ENCODE data around the gene CARF. TPM values are rescaled to one million over a fixed set of nuclear protein-coding genes. Genes with fewer than 3 reads are reported as not detected.
"Not testable (repeated sequence)": the region's sequence is repeated elsewhere in the genome, so short reads cannot be mapped to it uniquely, and the experiment has no call there.

CARF gene
- total and polyA plus RNA-seq, 2 of the 13 experiments (the other 11 are each of a cell fraction or from before 2014, with no cell fraction given): 3.0 to 5.4 TPM

DNA sequence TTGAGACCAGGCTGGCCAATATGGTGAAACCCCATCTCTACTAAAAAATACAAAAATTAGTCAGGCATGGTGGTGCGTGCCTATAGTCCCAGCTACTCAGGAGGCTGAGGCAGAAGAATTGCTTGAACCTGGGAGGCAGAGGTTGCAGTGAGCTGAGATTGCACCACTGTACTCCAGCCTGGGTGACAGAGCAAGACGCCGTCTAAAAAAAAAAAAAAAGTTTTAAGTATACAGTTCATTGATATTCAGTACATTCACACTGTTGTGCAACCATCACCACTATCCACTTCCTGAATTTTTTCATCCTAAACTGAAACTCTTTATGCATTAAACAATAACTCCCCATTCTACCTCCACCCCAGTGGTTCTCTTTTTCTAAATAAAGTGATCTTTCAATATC, 85.0 kb downstream of the CARF start:
- intact Hi-C loops (cut with micrococcal nuclease; ENCODE audit: unreplicated experiment); H2AFZ ChIP-seq (ENCODE audit: low read length); H3K36me3 ChIP-seq (replicated peaks in 1 of 2; ENCODE audit: control insufficient read depth in 1 of 2, insufficient read depth in 2 of 2, low read length in 2 of 2); CTCF ChIA-PET (ENCODE audit: low intra/inter-chr PET ratio, low total read pairs); ATAC-seq; FAIRE-seq; DNase-seq (ENCODE audit: low spot score); H3K9ac ChIP-seq (ENCODE audit: insufficient read depth, low read depth, low read length); H3K27me3 ChIP-seq (ENCODE audit: control insufficient read depth in 1 of 2, insufficient read depth in 2 of 2, low read length in 2 of 2); H3K79me2 ChIP-seq (ENCODE audit: insufficient read depth, low read length); H3K4me3 ChIP-seq (replicated peaks in 1 of 3; ENCODE audit: insufficient read depth in 1 of 3, low read depth in 2 of 3, low read length in 3 of 3); H3K9me3 ChIP-seq (ENCODE audit: low read length); in situ Hi-C loops (cut with HindIII; ENCODE audit: extremely low pct_ligation_motif_present, low pct_unique_long_range_greater_than_20kb); H3K4me1 ChIP-seq (ENCODE audit: insufficient read depth, low read length); H3K27ac ChIP-seq (ENCODE audit: extremely low read length, insufficient read depth, low read length); H4K20me1 ChIP-seq (ENCODE audit: insufficient read depth, low read length); BruUV-seq (replicated peaks); H3K4me2 ChIP-seq (ENCODE audit: low read depth, low read length); POLR2A ChIA-PET: not testable (repeated sequence)
- TF ChIP-seq CEBPB (IDR thresholded peaks at IDR 0.05; ENCODE audit: borderline replicate concordance, low read depth, low read length): peak; percentile 46; the same call in 1 of the 2 replicates
- 19% methylated on average over 3 of the region's 3 CpGs for WGBS (ENCODE audit: low lambda C conversion rate)

DNA sequence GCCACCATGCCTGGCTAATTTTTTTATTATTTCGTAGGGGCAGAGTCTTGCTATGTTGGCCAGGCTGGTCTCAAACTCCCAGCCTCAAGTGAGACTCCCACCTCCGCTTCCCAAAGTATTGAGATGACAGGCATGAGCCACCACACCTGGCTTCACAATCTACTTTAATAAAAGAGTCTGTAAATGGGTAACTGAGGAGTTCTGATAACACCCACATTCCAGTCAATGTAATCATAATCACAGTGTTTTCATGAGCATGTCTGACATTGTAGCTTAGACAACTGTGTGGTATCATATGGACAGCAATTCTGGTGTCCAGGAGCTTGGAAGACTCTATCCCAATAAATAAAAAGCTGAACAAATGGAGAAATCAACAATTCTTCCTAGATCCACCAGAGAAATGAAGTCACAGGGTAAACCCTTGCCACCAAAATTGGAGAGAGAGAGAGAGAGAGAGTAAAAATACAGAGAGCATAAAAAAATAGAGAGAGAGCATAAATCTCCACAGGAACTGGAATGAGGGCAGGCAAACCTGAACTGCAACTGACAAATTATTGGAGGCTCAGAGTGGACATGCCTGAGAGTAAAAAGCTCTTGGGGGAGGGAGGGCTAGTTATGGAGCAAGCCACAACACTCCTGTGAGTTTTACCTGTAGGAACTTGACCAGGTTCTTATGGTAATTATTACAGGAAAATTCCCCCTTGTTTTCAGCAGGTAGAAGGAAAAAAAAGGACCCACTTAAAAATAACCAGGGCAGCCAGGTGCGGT, 90.2 kb downstream of the CARF start:
- H3K79me2 ChIP-seq (ENCODE audit: insufficient read depth, low read length): no peaks in the 10 kb centered on the region
- ATAC-seq (0 out of 3 replicates have a peak, but pooled peaks have one; percentile 48), FAIRE-seq (no peak), DNase-seq (ENCODE audit: low spot score) (no peak)
- CTCF ChIA-PET (ENCODE audit: low intra/inter-chr PET ratio, low total read pairs): no interaction called here
- in situ Hi-C loops (cut with HindIII; ENCODE audit: extremely low pct_ligation_motif_present, low pct_unique_long_range_greater_than_20kb) (no loop called here), intact Hi-C loops (cut with micrococcal nuclease; ENCODE audit: unreplicated experiment) (no loop called here)
- no peaks in the 10 kb centered on the region for H3K9me3 ChIP-seq (ENCODE audit: low read length)
- H3K4me1 ChIP-seq (ENCODE audit: insufficient read depth, low read length): peaks cover 13% of the 10 kb centered on the region; the same call in 1 of the 2 replicates
- POLR2A ChIA-PET: interaction anchor here (2.0 kb wide), 1 partner anchor 12 kb away, joined by 9 read pairs; the partner anchor contains the start of gene NBEAL1
- TF ChIP-seq ZNF121 (CRISPR knock-in tag; IDR thresholded peaks at IDR 0.05): 0 out of 2 replicates have a peak, but pooled peaks have one; percentile 35
- TF ChIP-seq CENPT (CRISPR knock-in tag; IDR thresholded peaks at IDR 0.05; ENCODE audit: low read depth): no peak
- TF ChIP-seq, protein P1, sequence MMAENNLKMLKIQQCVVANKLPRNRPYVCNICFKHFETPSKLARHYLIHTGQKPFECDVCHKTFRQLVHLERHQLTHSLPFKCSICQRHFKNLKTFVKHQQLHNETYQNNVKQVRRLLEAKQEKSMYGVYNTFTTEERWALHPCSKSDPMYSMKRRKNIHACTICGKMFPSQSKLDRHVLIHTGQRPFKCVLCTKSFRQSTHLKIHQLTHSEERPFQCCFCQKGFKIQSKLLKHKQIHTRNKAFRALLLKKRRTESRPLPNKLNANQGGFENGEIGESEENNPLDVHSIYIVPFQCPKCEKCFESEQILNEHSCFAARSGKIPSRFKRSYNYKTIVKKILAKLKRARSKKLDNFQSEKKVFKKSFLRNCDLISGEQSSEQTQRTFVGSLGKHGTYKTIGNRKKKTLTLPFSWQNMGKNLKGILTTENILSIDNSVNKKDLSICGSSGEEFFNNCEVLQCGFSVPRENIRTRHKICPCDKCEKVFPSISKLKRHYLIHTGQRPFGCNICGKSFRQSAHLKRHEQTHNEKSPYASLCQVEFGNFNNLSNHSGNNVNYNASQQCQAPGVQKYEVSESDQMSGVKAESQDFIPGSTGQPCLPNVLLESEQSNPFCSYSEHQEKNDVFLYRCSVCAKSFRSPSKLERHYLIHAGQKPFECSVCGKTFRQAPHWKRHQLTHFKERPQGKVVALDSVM (CRISPR knock-in tag; IDR thresholded peaks at IDR 0.05): 0 out of 2 replicates have a peak, but pooled peaks have one; percentile 1
- WGBS (ENCODE audit: low lambda C conversion rate): 56% methylated on average over 3 of the region's 3 CpGs
- no peaks in the 10 kb centered on the region for H3K36me3 ChIP-seq (replicated peaks in 1 of 2; ENCODE audit: control insufficient read depth in 1 of 2, insufficient read depth in 2 of 2, low read length in 2 of 2)
- H4K20me1 ChIP-seq (ENCODE audit: insufficient read depth, low read length): no peaks in the 10 kb centered on the region
- no peak overlapping the region for H2AFZ ChIP-seq (ENCODE audit: low read length)
- no peak overlapping the region for H3K4me2 ChIP-seq (ENCODE audit: low read depth, low read length)
- BruUV-seq (replicated peaks): no TSS peak
- H3K27me3 ChIP-seq (ENCODE audit: control insufficient read depth in 1 of 2, insufficient read depth in 2 of 2, low read length in 2 of 2): no peaks in the 10 kb centered on the region
- H3K4me3 ChIP-seq (replicated peaks in 1 of 3; ENCODE audit: insufficient read depth in 1 of 3, low read depth in 2 of 3, low read length in 3 of 3): no peak overlapping the region
- no peak overlapping the region for H3K9ac ChIP-seq (ENCODE audit: insufficient read depth, low read depth, low read length)
- no peak overlapping the region for H3K27ac ChIP-seq (ENCODE audit: extremely low read length, insufficient read depth, low read length)

Measured in HepG2 (cell line).